MCF 10A (cell line): ENCODE results near the gene RNPEP. TPM values are rescaled to one million over a fixed set of nuclear protein-coding genes. Genes with fewer than 3 reads are reported as not detected.

Experiments
- BruUV-seq: library from RNA; stranded (reverse); fragments of 400-500 nt; replicated peaks from 2 replicates; lab custom pipeline; 2021; lab: Mats Ljungman, UMichigan
- CTCF ChIA-PET: fragments of 300-600 bp; sonication (Branson Sonifier 250); formaldehyde crosslinking; extraction: SDS; loops from one replicate; lab custom pipeline; 2021; ENCODE audit warnings: antibody characterized with exemption, inconsistent platforms; lab: Yijun Ruan, JAX
- POLR2A ChIA-PET: fragments of 300-600, 350-650 bp; sonication (Branson Sonifier 250); formaldehyde crosslinking; extraction: SDS; loops from one replicate; lab custom pipeline; 2020; ENCODE audit warnings: antibody characterized with exemption, inconsistent platforms; lab: Yijun Ruan, JAX
- DNase-seq: peaks from one replicate; pipeline ENCODE4 v3.0.0-alpha.2; 2018; ENCODE audit not compliant: unreplicated experiment
- H3K27ac Mint-ChIP-seq: one replicate; pipeline ENCODE4 v1.8.0; 2022; ENCODE audit warnings: mild to moderate bottlenecking, low read depth, mixed read lengths; ENCODE audit not compliant: unreplicated experiment
- H3K27me3 Mint-ChIP-seq: one replicate; pipeline ENCODE4 v1.8.0; 2022; ENCODE audit warnings: mixed read lengths; ENCODE audit not compliant: insufficient read depth, unreplicated experiment
- H3K36me3 Mint-ChIP-seq: one replicate; pipeline ENCODE4 v1.8.0; 2022; ENCODE audit warnings: mild to moderate bottlenecking, moderate library complexity, mixed read lengths; ENCODE audit not compliant: insufficient read depth, unreplicated experiment
- H3K4me1 Mint-ChIP-seq: one replicate; pipeline ENCODE4 v1.8.0; 2022; ENCODE audit warnings: mixed read lengths; ENCODE audit not compliant: insufficient read depth, unreplicated experiment
- H3K4me3 Mint-ChIP-seq: one replicate; pipeline ENCODE4 v1.8.0; 2022; ENCODE audit warnings: mild to moderate bottlenecking, moderate library complexity, mixed read lengths; ENCODE audit not compliant: unreplicated experiment
- H3K9me3 Mint-ChIP-seq: one replicate; pipeline ENCODE4 v1.8.0; 2022; ENCODE audit warnings: mixed read lengths; ENCODE audit not compliant: unreplicated experiment
- CTCF ChIP-seq: fragments of 200-600 bp; IDR thresholded peaks from one replicate; pipeline ENCODE4 v1.8.0; 2022; ENCODE audit warnings: antibody characterized with exemption, mild to moderate bottlenecking; ENCODE audit not compliant: unreplicated experiment
- intact Hi-C: fragments of 100-400 bp; cut with micrococcal nuclease; formaldehyde crosslinking; loops from 2 replicates; pipeline ENCODE4 v1.14.1; 2022
- total RNA-seq: library from RNA; stranded (reverse); gene quantifications from 2 replicates; pipeline ENCODE4 v1.2.3, GENCODE V29; 2022

RNPEP gene
- total RNA-seq, 1 experiment from 2014 or later = 155 TPM

GRCh38 chr1:201941420-201942128 lies 40.9 kb upstream of the RNPEP start:
- Mint-ChIP-seq H3K9me3 (no peaks in the 10 kb centered on the region), H3K27ac (no peak overlapping the region), H3K36me3 (no peaks in the 10 kb centered on the region), H3K27me3 (peaks cover 19% of the 10 kb centered on the region), H3K4me3 (no peak overlapping the region), H3K4me1 (peaks cover 9% of the 10 kb centered on the region)
- ChIA-PET POLR2A (interaction anchor here (0.7 to 2.4 kb wide), 4 partner anchors 14 to 91 kb away, joined by 3 to 7 read pairs (median 4); partner anchors contain the start of gene TIMM17A), CTCF (interaction anchor here (0.6 to 3.1 kb wide), 5 partner anchors 13 to 60 kb away, joined by 3 to 14 read pairs (median 3); no protein-coding TSS in a partner anchor)
- no peak for TF ChIP-seq CTCF
- DNase-seq = no peak
- BruUV-seq = no TSS peak
- intact Hi-C loops = no loop called here

- CTCF ChIA-PET = interaction anchor here (0.6 to 3.1 kb wide), 5 partner anchors 13 to 60 kb away, joined by 3 to 14 read pairs (median 3); no protein-coding TSS in a partner anchor
- Mint-ChIP-seq H3K4me3 (no peak overlapping the region), H3K27ac (no peak overlapping the region), H3K36me3 (no peaks in the 10 kb centered on the region), H3K4me1 (peaks cover 15% of the 10 kb centered on the region), H3K27me3 (peaks cover 24% of the 10 kb centered on the region), H3K9me3 (no peaks in the 10 kb centered on the region)
- DNase-seq = no peak
- no TSS peak for BruUV-seq
- intact Hi-C loops = no loop called here
- POLR2A ChIA-PET = interaction anchor here (0.7 to 2.4 kb wide), 4 partner anchors 13 to 91 kb away, joined by 3 to 7 read pairs (median 4); partner anchors contain the start of gene TIMM17A
- no peak for TF ChIP-seq CTCF
Observed at GRCh38 chr1:201942129-201942495, 40.3 kb upstream of the RNPEP start.

- Mint-ChIP-seq H3K4me1 (peaks cover 10% of the 10 kb centered on the region), H3K9me3 (no peaks in the 10 kb centered on the region), H3K4me3 (no peak overlapping the region), H3K36me3 (no peaks in the 10 kb centered on the region), H3K27ac (no peak overlapping the region), H3K27me3 (peaks cover 35% of the 10 kb centered on the region)
- intact Hi-C loops = loop anchor here (1.0 kb wide), 1 partner anchor 23 kb away; no protein-coding TSS in a partner anchor
- no peak for DNase-seq
- CTCF ChIA-PET = interaction anchor here (0.6 to 4.4 kb wide), 3 partner anchors 24 to 48 kb away, joined by 3 to 23 read pairs (median 4); no protein-coding TSS in a partner anchor
- no peak for TF ChIP-seq CTCF
- POLR2A ChIA-PET = no interaction called here
- BruUV-seq = no TSS peak
Observed at GRCh38 chr1:201944002-201944401, 38.4 kb upstream of the RNPEP start.

GRCh38 chr1:201944639-201945038 lies 37.8 kb upstream of the RNPEP start:
- intact Hi-C loops = loop anchor here (1.0 kb wide), 1 partner anchor 23 kb away; no protein-coding TSS in a partner anchor
- H3K4me3 Mint-ChIP-seq = no peak overlapping the region
- H3K27me3 Mint-ChIP-seq = peaks cover 35% of the 10 kb centered on the region
- ChIA-PET POLR2A (interaction anchor here (2.7 kb wide), 1 partner anchor 11 kb away, joined by 19 read pairs; the partner anchor contains the start of gene TIMM17A), CTCF (interaction anchor here (0.7 to 4.4 kb wide), 5 partner anchors 21 to 53 kb away, joined by 3 to 23 read pairs (median 4); no protein-coding TSS in a partner anchor)
- no peak for DNase-seq
- BruUV-seq = no TSS peak
- H3K36me3 Mint-ChIP-seq = no peaks in the 10 kb centered on the region
- H3K9me3 Mint-ChIP-seq = no peaks in the 10 kb centered on the region
- no peak overlapping the region for H3K27ac Mint-ChIP-seq
- TF ChIP-seq CTCF = no peak
- H3K4me1 Mint-ChIP-seq = peaks cover 10% of the 10 kb centered on the region
